Heart left ventricle (tissue), 16 donors: Measurements from ENCODE around the gene SCN1B. TPM values are rescaled to one million over a fixed set of nuclear protein-coding genes. Genes with fewer than 3 reads are reported as not detected.
"Not testable (repeated sequence)": the region's sequence is repeated elsewhere in the genome, so short reads cannot be mapped to it uniquely, and the experiment has no call there.

Experiments
- ATAC-seq, 4 donors: fragments of 200-7000 bp; cut with Tn5 transposase; one replicate each; pipeline ENCODE4 v1.9.1; 2020 to 2022; ENCODE audit warnings: moderate library complexity in 4 of 4, mild to moderate bottlenecking in 3 of 4, moderate number of reproducible peaks in 1 of 4
- DNase-seq, 5 donors: peaks; one replicate each; pipeline ENCODE4 v3.0.0-alpha.2; 2020
- H3K27ac ChIP-seq, 12 donors: fragments of 200-600 bp; sonication (generic) in 4 of 12; one replicate each; pipeline versions ENCODE4 v1.5.0 to v1.8.0; 2016 to 2022; ENCODE audit warnings: mild to moderate bottlenecking in 2 of 12
- H3K27me3 ChIP-seq, 9 donors: fragments of 200-600 bp; sonication (generic) in 2 of 9; one replicate each; pipeline versions ENCODE4 v1.5.1 to v1.8.0; 2016 to 2022; ENCODE audit warnings: mild to moderate bottlenecking in 3 of 9
- H3K36me3 ChIP-seq, 9 donors: fragments of 200-600 bp; sonication (generic) in 2 of 9; one replicate each; pipeline versions ENCODE4 v1.5.0 to v1.8.0; 2018 to 2022; ENCODE audit warnings: mild to moderate bottlenecking in 2 of 9
- H3K4me1 ChIP-seq, 12 donors: fragments of 200-600 bp; sonication (generic) in 4 of 12; one replicate each; pipeline versions ENCODE4 v1.5.0 to v1.8.0; 2016 to 2022; ENCODE audit warnings: mild to moderate bottlenecking in 3 of 12
- H3K4me3 ChIP-seq, 12 donors: fragments of 200-600 bp; sonication (generic) in 4 of 12; one replicate each; pipeline versions ENCODE4 v1.5.0 to v1.8.0; 2017 to 2022; ENCODE audit warnings: mild to moderate bottlenecking in 9 of 12, moderate library complexity in 4 of 12
- H3K9me3 ChIP-seq, 12 donors: fragments of 200-600 bp; sonication (generic) in 4 of 12; one replicate each; pipeline versions ENCODE4 v1.5.0 to v1.8.0; 2016 to 2022; ENCODE audit warnings: mild to moderate bottlenecking in 1 of 12
- POLR2A ChIP-seq, 2 donors: fragments of 450-650 bp; IDR thresholded peaks; one replicate each; pipeline ENCODE4 v1.6.1; 2017; ENCODE audit warnings: antibody characterized with exemption in 2 of 2, mild to moderate bottlenecking in 2 of 2, moderate library complexity in 2 of 2
- WGBS, 4 donors: extraction: QIAGEN DNeasy Blood & Tissue Kit in 2 of 4; methylation state at CpG; one replicate each; pipeline versions ENCODE4 v1.1.5 to v1.1.7; 2013 to 2018; 5-methylcytosine and 5-hydroxymethylcytosine counted together
- intact Hi-C, 10 donors: fragments of 100-400 bp; cut with DNase I; formaldehyde crosslinking; loops; one replicate each; pipeline versions ENCODE4 v1.11.1 to v1.14.2; 2022
- polyA plus RNA-seq, 2 donors: library from polyadenylated mRNA; stranded (reverse); fragments of 200-250 nt; gene quantifications; one replicate each; pipeline ENCODE4 v1.2.3, GENCODE V29; 2013
- total RNA-seq, 9 donors: library from RNA; depleted of rRNA in 2 of 9; stranded (reverse); fragments of >200 nt in 2 of 9; fragmentation: NEBNext Ultra II Directional in 3 of 9; extraction: Animal tissue kit (Norgen Biotek cat#: 25700) in 3 of 9; gene quantifications; one replicate each; pipeline versions ENCODE4 v1.1.0 to v1.2.4, GENCODE V29; 2016 to 2023
- TF ChIP-seq, protein P1 (sequence below), 12 donors: fragments of 200-600 bp; sonication (generic) in 4 of 12; IDR thresholded peaks; one replicate each; pipeline versions ENCODE4 v1.5.0 to v1.8.0; 2018 to 2022; ENCODE audit warnings: antibody characterized with exemption in 12 of 12, mild to moderate bottlenecking in 5 of 12
- donor health status: ischemic (EF 13 %, LVEDD 7.1; RV severe dilation, severe dysfunction).
- donor health status: healthy with polysubstance abuse.
- donor health status: DM: no; HTN: yes; CAD: no.
- donor health status: DM: no; HTN: no; CAD: no.
- donor health status: ischemic (EF 25% LVEDD 6.9; RV normal size, moderate dysfunction).
- donor health status: ischemic (EF 25% LVEDD 5.7; RV mildly dilated, moderate dysfunction).
- donor health status: healthy.
- donor health status: DM: yes; HTN: yes; CAD: no.
- donor health status: ischemic (EF 35%, LVEDD 5.7; RV mildly dilated, moderate dysfunction).
- donor health status: nonischemic (EF 11% LVEDD 7.7; RV severe dilation, severe dysfunction).
- donor health status: DM: yes; HTN: yes; CAD: no.
- donor health status: PGD.
- donor health status: ischemic (EF 29% LVEDD 5.4; RV normal size, mild dysfunction).
- donor health status: nonischemic (EF 23%, LVEDD 6.1; RV moderate dilation, normal function).

Gene SCN1B
- total and polyA plus RNA-seq, 11 donors, result 19.7 to 68.3 (median 32.4) TPM

DNA sequence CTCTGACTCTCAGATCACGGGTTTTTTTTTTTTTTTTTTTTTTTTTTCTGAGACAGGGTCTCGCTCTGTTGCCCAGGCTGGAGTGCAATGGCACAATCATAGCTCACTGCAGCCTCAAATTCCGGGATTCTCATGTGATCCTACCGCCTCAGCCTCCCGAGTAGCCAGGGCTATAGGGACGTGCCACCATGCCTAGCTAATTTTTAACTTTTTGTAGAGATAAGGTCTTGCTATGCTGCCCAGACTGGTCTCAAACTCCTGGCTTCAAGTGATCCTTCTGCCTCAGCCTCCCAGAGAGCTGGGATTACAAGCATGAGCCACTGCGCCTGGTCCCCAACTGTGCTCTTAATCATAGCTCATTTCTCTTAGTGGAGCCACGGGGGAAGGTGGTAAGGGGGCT lies 34.7 kb upstream of the SCN1B start:
- DNase-seq, result no peak
- Histone ChIP-seq H3K4me3 (peak overlapping the region in 1 of 12 donors; percentile 14), H3K27me3 (no peaks in the 10 kb centered on the region), H3K9me3 (no peaks in the 10 kb centered on the region), H3K4me1 (peaks cover 0 to 63% (median 39%) of the 10 kb centered on the region in 12 donors), H3K36me3 (no peaks in the 10 kb centered on the region), H3K27ac (peak overlapping the region; percentile 48 to 100 (median 84))
- 90 to 94% (median 93%) methylated on average over 8 of the region's 8 CpGs for WGBS, 4 donors
- ATAC-seq, result no peak
- intact Hi-C loops, result no loop called here
- TF ChIP-seq, protein P1, sequence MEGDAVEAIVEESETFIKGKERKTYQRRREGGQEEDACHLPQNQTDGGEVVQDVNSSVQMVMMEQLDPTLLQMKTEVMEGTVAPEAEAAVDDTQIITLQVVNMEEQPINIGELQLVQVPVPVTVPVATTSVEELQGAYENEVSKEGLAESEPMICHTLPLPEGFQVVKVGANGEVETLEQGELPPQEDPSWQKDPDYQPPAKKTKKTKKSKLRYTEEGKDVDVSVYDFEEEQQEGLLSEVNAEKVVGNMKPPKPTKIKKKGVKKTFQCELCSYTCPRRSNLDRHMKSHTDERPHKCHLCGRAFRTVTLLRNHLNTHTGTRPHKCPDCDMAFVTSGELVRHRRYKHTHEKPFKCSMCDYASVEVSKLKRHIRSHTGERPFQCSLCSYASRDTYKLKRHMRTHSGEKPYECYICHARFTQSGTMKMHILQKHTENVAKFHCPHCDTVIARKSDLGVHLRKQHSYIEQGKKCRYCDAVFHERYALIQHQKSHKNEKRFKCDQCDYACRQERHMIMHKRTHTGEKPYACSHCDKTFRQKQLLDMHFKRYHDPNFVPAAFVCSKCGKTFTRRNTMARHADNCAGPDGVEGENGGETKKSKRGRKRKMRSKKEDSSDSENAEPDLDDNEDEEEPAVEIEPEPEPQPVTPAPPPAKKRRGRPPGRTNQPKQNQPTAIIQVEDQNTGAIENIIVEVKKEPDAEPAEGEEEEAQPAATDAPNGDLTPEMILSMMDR (IDR thresholded peaks at IDR 0.05), result no peak
- no peak for TF ChIP-seq POLR2A (IDR thresholded peaks at IDR 0.05)

DNA sequence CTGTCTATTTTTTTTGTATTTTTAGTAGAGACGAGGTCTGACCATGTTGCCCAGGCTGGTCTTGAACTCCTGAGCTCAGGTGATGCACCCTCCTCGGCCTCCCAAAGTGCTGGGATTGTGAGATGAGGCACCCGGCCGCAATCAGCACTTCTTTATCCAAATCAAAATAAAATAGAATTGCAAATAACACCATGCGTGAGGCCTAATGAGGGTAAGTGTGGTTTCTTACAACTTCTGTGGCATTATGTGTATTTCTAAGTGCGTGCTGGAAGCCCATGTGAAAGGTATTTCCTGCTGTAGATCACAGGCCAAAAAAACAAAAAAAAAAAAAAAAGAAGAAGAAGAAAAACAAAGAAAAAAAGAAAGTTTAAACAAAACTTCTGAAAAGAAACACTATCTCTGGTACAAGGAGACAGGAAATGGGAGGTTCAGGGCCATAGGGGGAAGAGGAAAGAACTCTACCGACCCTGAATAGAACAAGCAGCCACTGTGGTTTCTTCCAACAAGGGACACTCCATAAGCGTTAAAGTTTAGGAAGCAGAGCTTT lies 33.1 kb upstream of the SCN1B start:
- intact Hi-C loops, result no loop called here
- TF ChIP-seq, protein P1 (IDR thresholded peaks at IDR 0.05), result no peak
- TF ChIP-seq POLR2A (IDR thresholded peaks at IDR 0.05), result no peak

DNA sequence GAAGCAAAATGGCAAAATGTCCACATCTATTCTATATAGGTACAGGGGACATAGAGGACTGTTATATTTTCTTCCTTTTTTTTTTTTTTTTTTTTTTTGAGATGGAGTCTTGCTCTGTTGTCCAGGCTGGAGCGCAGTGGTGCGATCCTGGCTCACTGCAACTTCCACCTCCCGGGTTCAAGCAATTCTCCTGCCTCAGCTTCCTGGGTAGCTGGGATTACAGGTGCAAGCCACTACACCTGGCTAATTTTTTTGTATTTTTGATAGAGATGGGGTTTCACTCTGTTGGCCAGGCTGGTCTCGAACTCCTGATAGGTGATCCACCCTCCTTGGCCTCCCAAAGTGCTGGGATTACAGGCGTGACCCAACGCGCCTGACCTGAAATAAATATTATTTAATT lies 32.0 kb upstream of the SCN1B start:
- 93 to 95% (median 94%) methylated on average over 7 of the region's 7 CpGs for WGBS, 4 donors
- H3K4me1 ChIP-seq, result peaks cover 0 to 85% (median 57%) of the 10 kb centered on the region in 12 donors

More for the DNA sequence above, 33.1 kb upstream of the SCN1B start:
- Histone ChIP-seq H3K36me3 (peaks cover 0 to 4% (median 0%) of the 10 kb centered on the region in 9 donors), H3K4me1 (peaks cover 0 to 74% (median 50%) of the 10 kb centered on the region in 12 donors), H3K9me3 (no peaks in the 10 kb centered on the region), H3K4me3 (no peak overlapping the region), H3K27ac (peak overlapping the region in 11 of 12 donors; percentile 26 to 100 (median 58)), H3K27me3 (no peaks in the 10 kb centered on the region)
- ATAC-seq (no peak), DNase-seq (no peak)
- WGBS, 4 donors, result 55 to 65% (median 60%) methylated on average over 8 of the region's 8 CpGs

GRCh38 chr19:34998777-34999497 lies 31.3 kb upstream of the SCN1B start:
- no peaks in the 10 kb centered on the region for H3K9me3 ChIP-seq
- DNase-seq (peak in 1 of 5 donors; percentile 72), ATAC-seq (peak in 1 of 4 donors; percentile 18)
- peak overlapping the region; percentile 93 to 100 (median 98) for H3K27ac ChIP-seq
- H3K27me3 ChIP-seq, result no peaks in the 10 kb centered on the region
- WGBS, 4 donors, result 51 to 63% (median 53%) methylated on average over 13 of the region's 13 CpGs
- intact Hi-C loops, result no loop called here
- H3K36me3 ChIP-seq, result peaks cover 0 to 7% (median 2%) of the 10 kb centered on the region in 9 donors
- peaks cover 0 to 88% (median 58%) of the 10 kb centered on the region in 12 donors for H3K4me1 ChIP-seq
- H3K4me3 ChIP-seq, result peak overlapping the region; percentile 76 to 99 (median 91)
- TF ChIP-seq, protein P1 (IDR thresholded peaks at IDR 0.05), result no peak

More for the DNA sequence above, 32.0 kb upstream of the SCN1B start:
- ATAC-seq, H3K27me3 ChIP-seq, DNase-seq, intact Hi-C loops, H3K36me3 ChIP-seq, H3K4me3 ChIP-seq, H3K9me3 ChIP-seq: not testable (repeated sequence)
- H3K27ac ChIP-seq, result peak overlapping the region in 8 of 12 donors; percentile 57 to 100 (median 96)
